HG03571 (cell line): ENCODE results near the gene MYDGF.

Experiments used
- ATAC-seq: cut with Tn5 transposase; IDR thresholded peaks from one replicate; pipeline ENCODE4 v1.9.1; 2021; ENCODE audit not compliant: unreplicated experiment

The MYDGF gene

GRCh38 chr19:4647676-4648644 lies 22.2 kb downstream of the MYDGF start:
- no peak for ATAC-seq

GRCh38 chr19:4645718-4646117 lies 24.4 kb downstream of the MYDGF start:
- ATAC-seq: no peak

DNA sequence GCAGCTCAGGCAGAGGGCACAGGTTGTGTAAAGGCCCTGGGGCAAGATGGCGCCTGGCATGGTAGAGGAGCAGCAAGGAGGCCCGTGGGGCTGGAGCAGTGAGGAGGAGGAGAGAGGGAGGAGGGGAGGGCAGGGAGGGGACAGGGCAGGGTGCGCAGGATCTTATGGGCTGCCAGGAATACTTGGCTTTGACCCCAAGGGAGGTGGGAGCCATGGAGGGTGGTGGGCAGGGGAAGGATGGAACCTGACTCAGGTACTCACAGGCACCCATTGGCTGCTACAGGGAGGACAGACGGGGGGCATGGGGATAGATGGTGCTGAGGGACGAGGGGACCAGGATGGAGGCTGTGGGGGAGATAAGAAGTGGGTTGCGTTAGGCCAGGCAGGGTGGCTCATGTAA lies 27.5 kb downstream of the MYDGF start:
- no peak for ATAC-seq

GRCh38 chr19:4641132-4641531 lies 29.0 kb downstream of the MYDGF start:
- ATAC-seq: no peak

- ATAC-seq: no peak
Observed at GRCh38 chr19:4640247-4641000, 29.7 kb downstream of the MYDGF start.

DNA sequence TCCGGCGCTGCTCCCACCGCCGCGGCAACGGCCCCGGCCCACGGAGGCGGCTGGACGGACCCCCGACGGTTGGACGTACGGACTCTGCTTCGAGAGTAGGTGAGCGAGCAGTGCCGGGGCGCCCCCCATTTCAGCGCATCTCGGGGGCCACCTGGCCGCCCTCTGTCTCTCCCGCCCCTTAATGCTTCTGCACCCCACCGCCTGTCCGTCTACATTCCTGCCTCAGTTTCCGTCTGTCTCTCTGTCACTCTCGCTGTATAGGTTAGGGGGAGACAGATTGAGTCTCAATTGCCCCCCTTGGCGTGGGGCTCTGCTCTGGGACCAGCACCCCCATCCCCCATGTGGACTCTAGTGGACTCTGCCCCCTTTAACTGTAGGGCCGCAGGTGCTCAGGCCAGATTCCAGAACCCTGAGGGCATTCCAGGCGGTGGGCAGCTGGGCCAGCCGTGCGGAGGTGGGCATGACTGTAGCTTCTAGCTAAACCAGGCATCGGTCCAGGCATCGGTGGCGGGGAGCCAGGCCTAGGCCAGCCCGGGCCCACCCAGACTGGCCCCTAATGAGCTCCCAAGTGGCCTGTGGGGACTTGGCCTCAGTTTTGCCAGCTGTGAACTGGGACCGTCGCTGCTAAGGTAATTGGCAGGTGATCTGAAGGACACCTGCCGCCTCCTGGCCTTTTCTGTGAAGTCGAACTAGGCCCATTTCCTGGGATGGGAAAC lies 30.5 kb downstream of the MYDGF start:
- ATAC-seq: peak; percentile 7

GRCh38 chr19:4638828-4639530 lies 31.2 kb downstream of the MYDGF start, which contains the start of gene TNFAIP8L1:
TNFAIP8L1 (plus strand) TSS chr19:4639516; CDS start chr19:4651870, 12,354 bp downstream.
- ATAC-seq: peak; percentile 66

DNA sequence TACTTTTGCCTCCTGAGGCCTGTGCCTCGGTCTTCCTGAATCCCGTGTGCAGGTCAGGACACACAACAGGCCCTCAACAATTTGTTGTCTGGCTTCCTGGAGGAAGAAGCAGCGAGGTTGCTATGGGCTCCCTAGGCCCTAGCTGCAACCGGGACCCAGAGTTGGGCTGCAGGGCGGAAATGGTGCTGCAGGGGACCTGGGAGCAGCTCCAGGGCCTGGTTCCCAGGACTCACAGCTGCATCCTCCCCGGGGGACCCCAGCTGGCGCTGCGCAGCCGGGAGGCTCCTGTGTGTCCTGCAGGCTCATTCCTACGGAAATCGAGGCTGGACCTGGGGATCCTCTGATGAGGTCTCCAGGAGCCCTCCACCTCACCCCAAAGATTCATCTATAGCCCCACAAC lies 31.8 kb downstream of the MYDGF start:
- no peak for ATAC-seq

GRCh38 chr19:4636761-4637160 lies 33.4 kb downstream of the MYDGF start:
- ATAC-seq: no peak

DNA sequence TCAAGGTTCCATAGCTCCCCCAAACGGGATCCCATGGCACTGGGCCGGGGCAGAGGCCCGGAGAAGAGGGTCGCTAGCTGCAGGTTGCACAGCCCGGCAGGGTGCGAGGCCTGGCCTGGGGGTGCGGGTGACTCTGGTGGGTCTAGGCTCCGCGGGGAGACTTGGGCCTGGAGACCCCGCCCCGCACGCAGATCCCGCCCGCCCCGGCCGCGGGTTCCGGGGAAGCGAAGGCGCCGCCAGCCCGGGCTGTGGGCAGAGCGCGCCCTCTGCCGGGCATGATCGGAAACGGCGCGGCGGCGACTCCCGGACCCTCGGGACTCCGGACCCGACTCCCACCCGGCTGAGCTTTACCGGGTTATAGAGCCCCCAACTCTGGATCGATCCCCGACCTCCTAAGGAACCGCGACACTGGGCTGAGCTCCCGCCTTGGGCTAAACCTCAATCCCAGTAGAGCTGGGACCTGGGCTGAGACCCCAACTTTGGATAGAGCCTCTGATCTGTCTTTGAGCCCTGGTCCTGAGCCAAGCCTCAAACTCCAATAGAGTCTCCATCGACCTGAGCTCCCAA lies 33.9 kb downstream of the MYDGF start:
- no peak for ATAC-seq

GRCh38 chr19:4635754-4636116 lies 34.4 kb downstream of the MYDGF start:
- no peak for ATAC-seq

DNA sequence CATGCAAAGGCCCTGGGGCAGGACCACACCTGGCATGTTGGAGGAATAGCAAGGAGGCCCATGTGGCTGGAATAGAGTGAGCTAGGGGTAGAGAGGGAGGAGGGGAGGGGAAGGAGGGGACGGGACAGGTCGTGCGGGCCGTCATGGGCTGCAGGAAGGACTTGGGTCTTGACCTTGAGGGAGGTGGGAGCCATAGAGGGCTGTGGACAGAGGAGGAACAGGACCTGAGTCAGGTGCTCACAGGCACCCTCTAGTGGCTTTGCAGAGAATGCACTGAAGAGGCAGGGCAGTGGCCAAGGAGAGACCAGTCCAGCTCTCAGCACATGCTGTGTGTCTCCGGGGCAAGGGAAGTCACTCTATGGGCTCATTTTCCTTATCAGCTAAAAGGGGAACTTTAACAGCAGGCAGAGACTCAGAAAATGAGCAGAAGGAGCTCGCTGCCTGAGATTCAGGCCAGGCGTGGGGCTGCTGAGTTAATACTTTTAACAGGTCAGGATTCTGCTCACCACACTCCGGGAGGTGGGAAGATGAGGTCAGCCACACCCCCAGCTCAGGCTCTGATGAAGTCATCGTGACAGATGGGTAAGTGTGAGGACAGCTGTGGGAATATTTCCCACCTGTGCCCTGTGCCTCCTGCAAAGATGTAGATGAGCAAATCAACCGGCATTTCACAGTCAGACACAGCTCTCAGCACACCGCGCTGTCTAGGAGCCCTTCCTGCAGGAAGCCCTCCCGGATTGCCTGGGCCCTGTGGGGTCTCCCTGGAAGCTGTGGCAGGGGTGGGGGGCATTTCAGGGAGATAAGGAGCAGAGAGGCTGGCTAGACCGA lies 36.8 kb downstream of the MYDGF start:
- no peak for ATAC-seq

GRCh38 chr19:4624733-4625362 lies 45.3 kb downstream of the MYDGF start:
- no peak for ATAC-seq

GRCh38 chr19:4624301-4624700 lies 45.8 kb downstream of the MYDGF start:
- no peak for ATAC-seq

- no peak for ATAC-seq
Observed at GRCh38 chr19:4622695-4623421, 47.3 kb downstream of the MYDGF start.

DNA sequence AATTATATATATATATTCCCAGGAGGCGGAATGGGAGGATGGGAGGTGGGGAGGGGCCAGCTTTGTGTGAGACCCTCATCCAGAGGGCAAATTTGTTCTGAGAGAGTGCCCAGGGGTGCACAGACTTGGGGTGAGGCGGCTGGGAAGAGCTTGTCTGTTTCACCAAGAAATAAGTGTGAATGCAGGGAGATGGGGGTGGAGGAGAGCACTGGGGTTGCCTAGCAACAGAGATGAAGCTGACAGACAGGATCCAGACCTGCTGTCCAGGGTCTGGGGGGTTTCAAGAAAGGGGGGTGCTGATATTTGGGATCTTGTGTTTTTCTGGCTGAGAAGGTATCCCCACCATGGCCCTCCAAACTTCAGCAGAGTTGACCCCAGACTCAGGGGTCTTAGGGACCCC lies 49.5 kb downstream of the MYDGF start:
- ATAC-seq: no peak

- ATAC-seq: no peak
Observed at GRCh38 chr19:4619668-4620294, 50.4 kb downstream of the MYDGF start.

GRCh38 chr19:4618019-4618418 lies 52.1 kb downstream of the MYDGF start:
- no peak for ATAC-seq
